ENCODE data around the gene MUCL3.

MUCL3 gene

GRCh38 chr6:30945281-30945680 is 4.5 kb downstream of the MUCL3 start:
- FAIRE-seq = no peak
- TF ChIP-seq, protein P1, sequence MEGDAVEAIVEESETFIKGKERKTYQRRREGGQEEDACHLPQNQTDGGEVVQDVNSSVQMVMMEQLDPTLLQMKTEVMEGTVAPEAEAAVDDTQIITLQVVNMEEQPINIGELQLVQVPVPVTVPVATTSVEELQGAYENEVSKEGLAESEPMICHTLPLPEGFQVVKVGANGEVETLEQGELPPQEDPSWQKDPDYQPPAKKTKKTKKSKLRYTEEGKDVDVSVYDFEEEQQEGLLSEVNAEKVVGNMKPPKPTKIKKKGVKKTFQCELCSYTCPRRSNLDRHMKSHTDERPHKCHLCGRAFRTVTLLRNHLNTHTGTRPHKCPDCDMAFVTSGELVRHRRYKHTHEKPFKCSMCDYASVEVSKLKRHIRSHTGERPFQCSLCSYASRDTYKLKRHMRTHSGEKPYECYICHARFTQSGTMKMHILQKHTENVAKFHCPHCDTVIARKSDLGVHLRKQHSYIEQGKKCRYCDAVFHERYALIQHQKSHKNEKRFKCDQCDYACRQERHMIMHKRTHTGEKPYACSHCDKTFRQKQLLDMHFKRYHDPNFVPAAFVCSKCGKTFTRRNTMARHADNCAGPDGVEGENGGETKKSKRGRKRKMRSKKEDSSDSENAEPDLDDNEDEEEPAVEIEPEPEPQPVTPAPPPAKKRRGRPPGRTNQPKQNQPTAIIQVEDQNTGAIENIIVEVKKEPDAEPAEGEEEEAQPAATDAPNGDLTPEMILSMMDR (IDR thresholded peaks at IDR 0.05; ENCODE audit: insufficient read depth, missing control alignments) = no peak
- DNase-seq (ENCODE audit: insufficient read length, low spot score) = no peak

GRCh38 chr6:30947231-30947630 is 6.5 kb downstream of the MUCL3 start:
- DNase-seq (ENCODE audit: insufficient read length, low spot score) = no peak
- FAIRE-seq = no peak
- TF ChIP-seq, protein P1 (IDR thresholded peaks at IDR 0.05; ENCODE audit: insufficient read depth, missing control alignments) = no peak

- TF ChIP-seq, protein P1 (IDR thresholded peaks at IDR 0.05; ENCODE audit: insufficient read depth, missing control alignments) = no peak
- no peak for FAIRE-seq
- no peak for DNase-seq (ENCODE audit: insufficient read length, low spot score)
Observed at GRCh38 chr6:30948811-30949210, 8.0 kb downstream of the MUCL3 start.

DNA sequence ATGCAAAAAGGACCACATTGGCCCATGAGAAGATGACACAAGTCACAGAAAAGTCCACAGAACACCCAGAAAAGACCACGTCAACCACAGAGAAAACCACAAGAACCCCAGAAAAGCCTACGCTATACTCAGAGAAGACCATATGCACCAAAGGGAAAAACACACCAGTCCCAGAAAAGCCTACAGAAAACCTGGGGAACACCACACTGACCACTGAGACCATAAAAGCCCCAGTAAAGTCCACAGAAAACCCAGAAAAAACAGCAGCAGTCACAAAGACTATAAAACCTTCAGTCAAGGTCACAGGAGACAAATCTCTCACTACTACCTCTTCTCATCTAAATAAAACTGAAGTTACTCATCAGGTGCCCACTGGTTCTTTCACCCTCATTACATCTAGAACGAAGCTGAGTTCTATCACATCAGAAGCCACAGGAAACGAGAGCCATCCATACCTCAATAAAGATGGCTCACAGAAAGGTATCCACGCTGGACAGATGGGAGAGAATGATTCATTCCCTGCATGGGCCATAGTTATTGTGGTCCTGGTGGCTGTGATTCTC is 11.2 kb downstream of the MUCL3 start:
- DNase-seq (ENCODE audit: insufficient read length, low spot score) = no peak
- TF ChIP-seq, protein P1 (IDR thresholded peaks at IDR 0.05; ENCODE audit: insufficient read depth, missing control alignments) = no peak
- FAIRE-seq = no peak

DNA sequence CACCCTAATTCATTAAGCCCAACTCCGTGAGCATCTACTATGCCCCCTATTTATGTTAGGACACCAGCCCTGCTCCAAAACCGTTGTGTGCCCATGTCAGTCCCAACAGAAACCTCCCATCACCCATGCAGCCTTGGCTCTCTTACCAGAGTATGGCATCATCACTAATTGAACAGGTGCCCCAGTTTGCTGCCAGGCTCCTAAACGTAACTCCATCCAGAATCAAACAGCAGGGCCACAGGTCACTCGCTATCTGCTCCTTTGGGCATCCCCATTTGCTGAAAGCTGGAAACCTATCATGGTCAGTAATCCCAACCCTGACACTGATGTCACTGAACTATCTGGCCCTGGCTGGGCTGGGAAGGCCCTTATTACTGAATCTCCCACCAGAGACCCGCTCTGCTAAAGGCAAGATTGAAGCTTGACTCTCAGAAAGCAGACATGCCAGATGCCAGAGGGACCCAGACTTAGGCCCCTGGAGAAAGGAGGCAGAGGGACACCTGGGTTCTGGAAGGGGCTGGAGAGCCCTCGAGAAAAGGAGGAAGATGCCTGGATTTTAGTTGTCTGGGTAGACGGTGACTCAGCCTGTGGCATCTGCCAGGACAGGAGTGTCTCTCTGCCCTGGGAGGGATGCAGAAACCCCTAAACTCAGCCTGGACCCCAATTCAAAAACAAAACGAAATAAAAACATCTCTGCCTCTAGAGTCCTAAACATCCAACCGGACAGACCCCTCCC is 14.0 kb downstream of the MUCL3 start:
- TF ChIP-seq, protein P1 (IDR thresholded peaks at IDR 0.05; ENCODE audit: insufficient read depth, missing control alignments) = no peak
- FAIRE-seq (no peak), DNase-seq (ENCODE audit: insufficient read length, low spot score) (no peak)

- FAIRE-seq = no peak
Observed at GRCh38 chr6:30955367-30956042, 14.7 kb downstream of the MUCL3 start.

More at GRCh38 chr6:30955367-30956042, 14.7 kb downstream of the MUCL3 start:
- TF ChIP-seq, protein P1 (IDR thresholded peaks at IDR 0.05; ENCODE audit: insufficient read depth, missing control alignments) = no peak
- no peak for DNase-seq (ENCODE audit: insufficient read length, low spot score)
